ENCODE data around the gene PAPPA2.

DNA sequence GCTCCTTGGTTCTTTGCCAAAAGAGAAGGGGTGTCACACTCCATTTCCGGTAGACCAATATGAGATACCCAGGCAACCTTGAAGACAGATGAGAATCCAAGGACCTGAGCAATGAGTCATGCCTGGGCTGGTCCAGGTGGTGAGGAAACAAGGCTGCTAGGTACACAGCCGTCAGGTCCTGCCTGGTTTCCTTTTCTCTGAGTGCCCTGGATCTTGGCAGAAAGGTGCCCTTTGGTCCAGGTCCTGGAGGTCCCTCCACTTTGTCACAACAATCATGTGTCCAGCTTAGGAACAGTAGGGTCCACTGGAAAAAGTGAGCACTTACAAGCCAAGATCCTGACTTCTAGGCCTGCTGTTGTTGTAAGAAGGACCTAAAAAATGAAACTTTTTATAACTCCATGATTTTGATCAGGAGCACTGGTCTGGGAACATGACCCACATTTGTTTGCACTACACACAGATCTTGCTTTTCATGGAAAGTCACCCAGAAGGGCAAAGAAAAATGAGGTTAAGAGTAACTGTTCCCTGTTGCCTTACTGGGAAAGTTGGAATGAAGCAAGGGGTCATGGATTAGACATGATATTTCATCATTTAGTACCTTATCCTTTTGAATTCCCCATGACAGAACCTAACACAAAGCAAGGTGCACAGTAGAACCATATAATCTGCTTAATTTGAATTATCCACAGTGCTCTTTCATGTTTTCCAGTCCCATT, 94.7 kb downstream of the PAPPA2 start:
- TF ChIP-seq, protein P1, sequence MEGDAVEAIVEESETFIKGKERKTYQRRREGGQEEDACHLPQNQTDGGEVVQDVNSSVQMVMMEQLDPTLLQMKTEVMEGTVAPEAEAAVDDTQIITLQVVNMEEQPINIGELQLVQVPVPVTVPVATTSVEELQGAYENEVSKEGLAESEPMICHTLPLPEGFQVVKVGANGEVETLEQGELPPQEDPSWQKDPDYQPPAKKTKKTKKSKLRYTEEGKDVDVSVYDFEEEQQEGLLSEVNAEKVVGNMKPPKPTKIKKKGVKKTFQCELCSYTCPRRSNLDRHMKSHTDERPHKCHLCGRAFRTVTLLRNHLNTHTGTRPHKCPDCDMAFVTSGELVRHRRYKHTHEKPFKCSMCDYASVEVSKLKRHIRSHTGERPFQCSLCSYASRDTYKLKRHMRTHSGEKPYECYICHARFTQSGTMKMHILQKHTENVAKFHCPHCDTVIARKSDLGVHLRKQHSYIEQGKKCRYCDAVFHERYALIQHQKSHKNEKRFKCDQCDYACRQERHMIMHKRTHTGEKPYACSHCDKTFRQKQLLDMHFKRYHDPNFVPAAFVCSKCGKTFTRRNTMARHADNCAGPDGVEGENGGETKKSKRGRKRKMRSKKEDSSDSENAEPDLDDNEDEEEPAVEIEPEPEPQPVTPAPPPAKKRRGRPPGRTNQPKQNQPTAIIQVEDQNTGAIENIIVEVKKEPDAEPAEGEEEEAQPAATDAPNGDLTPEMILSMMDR (IDR thresholded peaks at IDR 0.05) = no peak
- TF ChIP-seq EZH2 (IDR thresholded peaks at IDR 0.05; ENCODE audit: borderline replicate concordance, insufficient read depth, low read depth, low read length, poor library complexity, severe bottlenecking) = no peak

Measured in B cell (primary cell).